NCI-H146 treated with DMSO at 0.1 percent for 48 hours (cell line): ENCODE results near the gene TGM2.

ENCODE experiments used
- DNase-seq: peaks from one replicate; lab custom pipeline; 2025; ENCODE audit not compliant: unreplicated experiment; lab: John Stamatoyannopoulos, UW

Gene TGM2

DNA sequence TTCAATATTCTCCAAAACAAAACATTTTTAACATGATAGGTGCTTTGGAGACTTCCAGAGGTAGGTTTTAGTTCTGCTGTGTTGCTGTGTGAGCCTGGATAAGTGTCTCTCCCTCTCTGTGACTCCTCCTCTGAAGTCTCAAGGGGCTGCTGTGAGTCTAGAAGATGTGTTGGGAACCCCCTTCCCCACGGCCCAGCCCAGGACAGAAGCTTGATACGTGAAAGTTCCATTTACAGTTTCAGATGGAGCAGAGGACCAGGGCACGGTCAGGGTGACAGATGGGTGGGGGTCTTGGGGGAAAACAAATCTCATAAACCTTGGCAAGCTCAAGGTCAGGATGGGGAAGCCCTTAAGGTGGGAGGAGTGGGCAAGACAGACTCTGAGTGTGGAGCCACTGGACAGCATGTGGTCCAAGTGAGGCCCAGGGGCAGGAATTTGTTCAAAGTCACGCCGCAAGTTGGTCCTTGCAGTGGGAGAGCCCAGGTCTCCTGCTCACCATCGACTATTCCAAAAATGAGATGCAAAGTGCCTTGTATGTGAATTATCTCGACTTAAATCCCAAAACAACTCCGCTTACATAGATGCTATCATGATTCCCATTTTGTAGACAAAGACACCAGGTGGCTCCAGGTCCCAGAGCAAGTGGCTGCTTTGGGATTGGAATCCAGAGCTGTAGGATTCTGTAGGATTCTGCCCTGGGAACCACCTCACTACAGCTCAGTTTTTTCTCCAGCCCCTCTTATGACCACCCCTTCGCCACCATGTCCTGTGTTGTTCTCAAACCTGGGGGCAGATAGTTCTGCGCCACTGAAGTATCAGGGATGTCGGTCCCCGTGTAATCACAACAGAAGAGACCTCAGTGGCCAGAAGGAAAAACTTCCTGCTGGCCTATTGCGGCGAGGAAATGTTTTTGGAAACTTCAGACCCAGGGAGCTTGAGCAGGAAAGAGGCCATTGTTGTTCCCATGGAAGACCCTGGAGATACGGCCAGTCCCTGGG is 1.9 kb downstream of the TGM2 start:
- no peak for DNase-seq

DNA sequence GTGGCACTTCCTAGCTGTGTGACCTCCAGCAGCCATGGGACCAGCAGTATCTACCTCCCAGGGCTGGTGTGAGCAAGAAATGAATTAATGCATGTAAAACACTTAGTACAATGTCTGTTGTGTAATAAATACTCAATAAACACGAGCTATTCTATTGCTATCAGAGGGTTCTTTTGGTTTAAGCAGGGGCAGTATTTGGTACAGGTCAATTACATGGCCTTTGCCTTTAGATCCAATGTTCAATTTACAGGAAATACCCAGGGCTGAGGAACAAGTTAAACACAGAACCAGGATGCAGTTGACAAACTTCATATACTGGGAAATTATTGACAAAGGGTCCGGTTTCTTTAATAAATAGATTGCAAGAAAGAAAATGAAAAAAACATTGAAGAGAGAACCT is 2.9 kb downstream of the TGM2 start:
- DNase-seq: no peak

DNA sequence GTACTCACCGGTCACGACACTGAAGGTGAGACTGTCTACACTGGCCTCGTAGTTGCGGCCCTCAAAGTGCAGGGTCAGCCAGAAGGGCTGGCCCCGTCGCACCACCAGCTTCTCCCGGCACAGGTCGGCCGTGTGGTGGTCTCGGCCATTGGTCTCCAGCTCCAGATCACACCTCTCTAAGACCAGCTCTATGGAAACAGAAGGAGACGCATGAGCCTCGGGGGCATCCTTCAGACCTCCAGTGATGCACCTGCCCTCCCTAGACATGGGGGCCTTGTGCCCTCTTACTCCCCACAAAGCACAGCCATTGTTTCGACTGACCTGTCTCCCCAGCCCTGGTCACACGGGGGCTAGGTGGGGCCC is 3.7 kb downstream of the TGM2 start:
- DNase-seq: no peak

DNA sequence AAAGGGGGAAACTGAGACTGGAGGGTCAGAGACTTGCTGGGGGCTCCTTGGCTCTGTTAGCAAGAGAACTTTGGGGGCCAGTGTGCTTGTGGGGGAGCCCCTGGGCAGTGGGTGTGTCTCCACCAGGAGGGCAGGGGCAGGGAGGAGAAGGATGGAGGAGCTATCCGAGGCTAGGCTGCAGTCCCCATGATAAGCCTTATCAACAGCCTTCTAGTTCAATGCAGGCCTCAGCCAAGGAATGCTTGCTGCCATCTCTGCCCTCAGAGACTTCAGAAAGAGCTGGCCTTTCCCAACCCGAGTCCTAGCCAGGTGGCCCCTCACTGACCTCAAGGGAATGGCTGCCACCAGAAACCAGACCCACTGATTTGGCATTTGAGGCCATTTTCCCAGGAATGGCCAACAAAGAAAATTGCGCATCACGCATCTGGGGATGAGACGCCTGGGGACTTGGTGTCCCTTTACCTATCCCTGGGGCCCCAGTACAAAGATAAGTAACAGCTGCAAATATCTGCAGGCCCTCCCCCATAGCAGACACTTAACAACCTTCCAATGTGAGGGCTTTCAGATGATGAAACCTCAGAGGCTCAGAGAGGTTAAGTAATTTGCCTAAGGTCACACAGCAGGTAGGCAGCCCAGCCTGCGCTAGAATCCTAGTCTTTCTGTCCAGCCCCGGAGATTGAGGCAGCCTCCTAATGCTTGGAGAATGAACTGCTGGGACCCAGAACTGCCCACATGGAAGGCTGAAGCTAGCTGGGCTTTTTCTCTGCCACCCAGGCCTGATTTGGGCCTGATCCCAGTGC is 4.9 kb downstream of the TGM2 start:
- DNase-seq: no peak

DNA sequence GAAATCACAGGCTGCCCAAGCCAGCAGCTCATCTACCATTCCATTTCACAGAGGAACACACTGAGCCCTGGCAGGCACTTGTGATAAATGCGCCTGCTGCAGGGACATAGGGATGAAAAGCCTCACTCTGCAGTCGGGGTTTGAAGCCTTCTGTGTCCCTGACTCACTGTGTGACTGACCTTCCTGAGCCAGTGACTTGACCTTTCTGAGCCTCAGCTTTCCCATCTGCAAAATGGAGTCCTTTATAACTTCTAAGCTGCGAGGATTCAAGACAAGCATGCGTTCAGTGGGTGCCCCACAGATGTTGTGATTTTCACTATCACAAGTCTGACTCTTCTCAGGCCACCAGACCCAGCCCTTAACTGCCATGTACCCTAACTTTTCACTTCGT is 5.5 kb downstream of the TGM2 start:
- no peak for DNase-seq

DNA sequence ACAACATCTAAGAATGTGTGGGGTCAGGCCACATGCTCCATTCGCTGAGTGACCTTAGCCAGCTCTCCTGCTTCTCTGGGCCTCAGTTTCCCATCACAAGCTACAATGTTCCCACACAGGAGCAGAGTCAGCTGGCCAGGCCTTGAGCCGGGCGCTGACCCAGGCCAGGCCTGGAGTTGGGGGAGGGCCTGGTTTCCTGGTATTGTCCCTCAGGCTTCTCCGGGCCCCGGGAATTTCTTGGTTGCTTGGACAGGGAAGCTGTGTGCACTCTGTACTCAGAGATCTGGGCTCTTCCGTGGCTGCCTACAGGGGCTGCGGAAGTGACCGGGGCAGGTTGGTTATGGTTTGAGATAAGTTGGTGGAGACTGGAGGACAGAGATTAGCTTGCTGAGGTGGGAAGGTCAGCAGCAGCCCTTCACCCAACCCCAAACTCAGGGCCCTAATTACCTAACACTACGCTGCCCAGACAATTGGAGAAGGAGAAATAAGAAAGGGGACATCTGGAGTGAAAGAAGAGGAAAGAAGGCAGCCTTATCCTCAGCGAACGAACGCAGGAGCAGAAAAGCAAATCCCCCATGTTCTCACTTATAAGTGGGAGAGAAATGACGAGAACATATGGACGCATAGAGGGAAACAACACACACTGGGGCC is 6.2 kb downstream of the TGM2 start:
- DNase-seq: no peak

DNA sequence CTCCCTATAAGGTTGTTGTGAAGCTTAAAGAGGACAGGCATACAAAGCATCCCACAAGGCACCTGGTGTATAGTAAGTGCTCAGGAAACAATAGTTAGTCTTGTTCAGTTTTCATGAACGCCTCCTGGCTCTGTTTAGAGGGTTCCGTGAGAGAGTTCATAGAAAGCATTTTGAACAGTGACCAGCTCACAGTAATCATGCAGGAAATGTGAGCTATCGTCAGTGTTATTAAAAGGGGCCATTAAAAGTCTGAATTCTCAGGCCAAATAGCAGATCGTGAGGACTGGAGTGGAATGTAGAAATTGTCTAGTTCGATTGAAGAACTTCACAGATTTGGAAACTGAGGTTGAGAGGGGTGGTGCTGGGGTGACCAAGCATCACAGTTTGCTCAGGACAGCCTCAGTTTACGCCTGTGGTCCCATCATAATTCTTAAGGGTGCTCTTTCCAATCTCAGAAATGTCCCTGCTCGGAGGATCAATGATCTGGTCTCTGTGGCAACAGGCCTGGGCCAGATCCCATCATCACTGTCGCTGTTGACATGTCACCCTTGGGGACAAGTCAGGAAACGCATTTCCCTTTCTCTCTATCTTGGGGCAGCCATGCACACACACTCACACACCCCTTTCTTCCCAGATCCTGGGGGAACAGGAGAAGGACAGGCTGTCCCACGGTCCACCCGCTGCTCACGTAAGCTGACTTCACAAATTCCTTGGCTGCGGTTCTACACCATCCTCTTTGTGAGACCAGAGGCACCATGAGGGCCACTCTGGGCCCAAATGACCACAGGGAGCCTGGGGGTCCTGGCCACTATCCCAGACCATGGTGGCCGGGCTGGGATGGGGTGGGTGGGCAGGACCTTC is 7.2 kb downstream of the TGM2 start:
- no peak for DNase-seq

DNA sequence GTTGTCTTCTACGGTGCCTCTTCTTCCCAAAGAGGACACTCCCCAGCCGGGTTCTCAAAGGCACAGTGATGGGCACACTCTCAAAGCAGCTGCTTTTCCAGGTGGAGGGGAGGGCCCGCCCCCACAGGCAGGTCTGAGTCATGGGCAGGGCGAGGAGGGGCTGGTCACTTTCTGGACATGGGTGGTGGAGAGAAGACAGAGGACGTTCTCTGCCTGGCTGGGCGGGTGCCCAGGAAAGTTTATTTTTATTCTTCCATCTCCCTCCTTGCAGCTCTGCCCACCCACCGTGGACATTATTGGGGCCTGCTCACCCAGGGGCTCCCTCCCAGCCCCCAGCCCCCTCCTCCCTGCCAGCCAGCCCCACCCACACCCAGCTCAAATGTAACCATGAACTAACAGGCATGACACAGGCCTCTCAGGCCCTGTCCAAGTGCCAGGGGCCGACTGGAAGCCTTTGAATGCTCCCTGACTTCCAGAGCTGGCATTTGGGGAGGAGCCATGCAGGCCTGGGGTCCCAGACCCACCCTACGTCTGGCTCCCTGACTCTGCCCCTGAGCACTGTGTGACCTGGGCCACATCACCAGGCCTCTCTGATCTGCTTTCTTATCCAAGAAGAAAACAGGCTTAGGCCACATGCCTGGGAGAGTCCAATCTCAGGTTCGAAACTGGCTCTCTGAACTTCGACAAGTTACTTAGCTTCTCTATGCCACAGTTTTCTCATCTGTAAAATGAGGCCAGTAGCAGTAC is 8.0 kb downstream of the TGM2 start:
- DNase-seq: no peak

DNA sequence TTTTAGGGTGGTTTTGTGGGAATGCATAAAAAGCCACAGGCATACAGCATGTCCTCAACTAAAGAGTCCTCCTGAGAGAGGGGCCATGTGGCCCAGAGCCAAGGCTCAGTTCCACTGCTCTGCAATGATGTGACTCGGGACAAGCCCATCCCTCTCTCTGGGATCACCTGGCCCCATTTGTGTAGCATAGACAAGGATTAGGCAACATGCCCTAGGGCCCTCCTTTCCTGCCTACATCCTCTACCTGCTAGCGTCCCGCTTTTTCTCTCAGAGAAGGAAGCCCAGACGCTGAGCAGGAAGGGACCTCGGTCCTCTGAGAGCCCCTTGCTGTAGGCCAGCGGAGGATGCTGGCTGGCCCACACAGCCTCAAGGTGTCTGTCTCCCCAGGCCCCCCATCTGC is 8.8 kb downstream of the TGM2 start:
- no peak for DNase-seq

DNA sequence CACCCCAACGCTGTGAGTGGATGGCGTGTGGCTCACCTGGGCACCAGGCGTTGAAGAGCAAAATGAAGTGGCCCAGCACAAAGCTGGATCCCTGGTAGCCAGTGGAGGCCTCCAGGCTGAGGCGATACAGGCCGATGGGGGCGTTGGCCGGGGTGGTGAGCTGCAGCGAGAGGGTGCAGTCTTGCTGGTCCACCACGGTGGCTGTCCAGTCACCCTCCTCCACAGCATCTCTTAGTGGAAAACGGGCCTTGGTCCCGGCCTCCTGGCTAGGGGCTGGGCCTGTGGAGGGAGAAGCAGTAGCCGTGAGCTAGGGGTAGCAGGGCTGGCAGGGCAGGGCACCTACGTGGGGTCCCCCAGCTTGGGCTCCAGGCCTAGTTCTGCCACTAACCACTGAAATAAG is 9.3 kb downstream of the TGM2 start:
- DNase-seq: no peak

DNA sequence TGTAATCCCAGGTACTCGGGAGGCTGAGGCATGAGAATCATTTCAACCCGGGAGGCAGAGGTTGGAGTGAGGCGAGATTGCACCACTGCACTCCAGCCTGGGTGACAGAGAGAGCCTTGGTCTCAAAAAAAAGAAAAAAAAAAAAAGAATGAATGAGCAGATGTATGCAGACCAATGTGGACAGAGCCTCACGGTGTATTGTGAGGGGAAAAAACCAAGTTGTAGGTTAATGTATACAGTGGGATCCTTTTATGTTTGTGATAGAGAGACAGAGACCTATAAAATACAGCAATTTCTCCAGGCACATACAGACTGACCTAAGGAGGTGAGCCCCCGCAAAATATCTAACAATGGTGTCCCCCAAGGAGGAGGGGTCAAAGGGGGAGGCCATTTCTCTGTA is 11.7 kb downstream of the TGM2 start:
- no peak for DNase-seq

DNA sequence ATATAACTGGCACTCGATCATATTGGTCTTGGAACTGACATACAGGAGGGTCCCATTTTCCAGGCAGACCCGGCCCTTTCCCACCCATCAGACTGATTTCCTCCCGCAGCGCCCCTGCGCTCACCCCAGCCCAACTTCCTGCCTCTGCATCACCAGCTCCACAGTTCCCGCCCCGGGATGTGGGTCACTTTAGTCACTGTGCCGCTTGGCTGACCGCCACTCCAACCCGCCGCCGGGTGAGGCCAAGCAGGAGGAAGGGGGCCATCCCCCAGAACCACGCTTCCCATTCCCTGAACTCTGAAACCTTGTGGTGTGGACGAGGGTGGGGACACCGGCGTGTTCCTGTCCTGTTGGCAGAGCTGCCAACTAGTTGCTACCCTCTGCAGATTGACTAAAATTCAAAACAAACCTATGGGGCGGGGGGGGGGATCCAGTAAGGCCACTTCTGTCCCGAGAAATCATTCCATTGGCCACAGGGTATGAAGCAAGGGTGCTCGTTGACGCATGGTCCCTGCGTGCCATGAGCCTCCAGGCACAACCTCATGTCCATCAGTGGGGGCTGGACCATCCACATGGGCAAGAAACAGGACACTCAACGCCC is 12.3 kb downstream of the TGM2 start:
- no peak for DNase-seq

DNA sequence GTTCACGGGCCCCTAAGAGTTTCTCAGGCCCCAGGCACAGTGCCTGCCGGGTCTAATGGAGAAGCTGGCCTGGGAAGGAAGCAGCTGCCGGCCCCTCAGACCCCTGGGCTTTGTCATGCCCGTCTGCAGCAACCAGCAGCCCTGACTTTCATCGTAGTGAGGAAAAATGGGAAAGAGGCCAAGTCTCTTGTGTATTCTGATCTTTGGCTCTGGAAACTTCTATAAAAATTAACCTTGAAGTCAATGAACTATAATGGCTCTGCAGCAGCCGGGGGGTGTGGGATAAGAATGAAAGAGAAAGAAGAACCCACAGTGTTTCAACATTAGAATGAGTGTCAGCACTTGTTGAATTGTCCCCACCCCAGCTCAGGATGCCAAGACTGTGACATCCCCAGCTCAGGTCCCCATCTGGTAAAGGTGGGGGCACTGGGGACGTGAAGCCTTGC is 12.9 kb downstream of the TGM2 start:
- no peak for DNase-seq

DNA sequence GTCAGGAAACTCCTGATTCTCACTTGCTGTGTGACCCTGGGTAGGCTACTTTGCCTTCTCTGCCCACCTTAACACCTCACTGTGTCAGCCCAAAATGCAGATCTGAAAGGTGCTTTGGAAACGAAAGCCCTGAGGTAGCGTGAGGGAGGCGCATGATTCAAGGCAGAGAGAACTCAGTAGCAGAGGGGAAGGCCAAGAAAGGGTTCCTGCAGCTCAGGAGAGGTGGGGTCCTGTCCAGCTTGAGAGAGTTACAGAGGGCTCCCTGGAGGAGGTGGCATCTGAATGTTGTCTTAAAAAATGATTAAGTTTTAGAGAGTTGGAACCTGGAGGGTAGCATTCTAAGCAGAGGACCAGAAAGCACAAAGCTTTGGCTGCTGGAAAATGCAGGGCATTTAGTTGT is 13.6 kb downstream of the TGM2 start:
- no peak for DNase-seq

DNA sequence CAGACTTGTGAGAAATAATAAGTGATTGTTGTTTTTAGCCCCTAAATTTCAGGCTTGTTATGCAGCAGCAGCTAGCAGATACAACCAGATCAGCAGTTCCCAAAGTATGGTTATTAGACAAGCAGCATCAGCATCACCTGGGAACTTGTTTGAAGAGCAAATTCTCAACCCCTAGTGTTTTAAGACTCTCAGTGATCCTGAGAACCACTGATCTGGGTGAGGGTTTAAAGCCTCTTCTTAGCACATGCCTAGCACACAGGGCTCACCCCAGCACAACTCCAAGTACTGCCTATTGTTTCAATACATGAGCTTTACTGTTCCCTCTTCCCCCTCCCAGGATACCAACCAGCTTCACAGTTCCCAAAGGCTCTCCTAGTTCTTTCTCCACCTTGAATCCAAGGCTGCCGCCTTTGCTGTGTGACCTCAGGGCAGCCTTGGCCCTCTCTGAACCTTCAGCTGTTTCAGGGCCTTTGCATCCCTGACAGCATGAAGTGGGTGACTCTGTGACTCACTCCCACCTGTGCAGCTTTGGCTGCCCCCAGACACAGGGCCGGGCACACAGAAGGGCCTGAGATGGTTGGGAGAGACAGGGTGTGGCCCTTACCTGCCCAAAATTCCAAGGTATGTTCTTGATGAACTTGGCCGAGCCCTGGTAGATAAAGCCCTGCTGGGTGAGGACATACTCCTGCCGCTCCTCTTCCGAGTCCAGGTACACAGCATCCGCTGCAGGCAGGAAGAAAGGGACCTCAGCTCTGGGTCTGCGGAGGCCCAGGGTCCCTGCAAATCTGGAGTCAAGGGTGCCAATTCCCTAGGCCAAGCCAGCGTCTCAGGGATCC is 14.5 kb downstream of the TGM2 start:
- no peak for DNase-seq

DNA sequence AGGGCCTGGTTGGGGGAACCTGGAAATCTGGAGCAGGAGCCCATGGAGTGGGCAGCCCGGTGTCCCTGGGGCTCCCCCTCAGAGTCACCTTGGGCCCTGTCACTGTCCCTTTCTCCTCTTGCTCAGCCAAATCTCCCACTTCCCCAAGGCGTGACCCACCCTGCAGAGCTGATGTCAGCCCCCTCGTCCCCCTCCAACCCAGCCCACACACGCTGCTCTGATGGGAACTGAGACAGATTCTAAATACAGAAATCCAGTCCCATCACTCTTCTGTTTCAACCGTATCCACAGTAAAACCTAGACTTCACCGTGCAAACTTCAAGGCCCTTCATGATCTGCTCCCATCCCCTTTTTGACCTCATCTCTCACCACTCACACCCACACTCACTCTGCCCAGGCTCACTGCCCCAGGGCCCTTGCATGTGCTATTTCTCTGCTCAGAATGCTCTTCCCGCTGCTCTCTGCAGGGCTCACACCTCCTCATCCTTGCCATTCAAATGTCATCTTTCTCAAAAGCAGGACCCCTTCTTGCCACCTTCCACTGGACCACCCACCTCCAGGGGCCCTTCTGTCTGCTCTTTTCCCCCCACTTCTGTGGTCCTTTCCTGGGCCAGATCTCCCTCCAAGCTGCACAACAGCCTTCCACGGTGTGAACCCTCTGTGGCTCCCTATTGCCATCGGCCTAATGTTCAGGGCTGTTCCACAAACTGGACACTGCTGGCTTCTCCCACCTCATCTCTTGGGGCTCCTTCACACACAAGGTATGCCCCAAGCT is 16.6 kb downstream of the TGM2 start:
- DNase-seq: no peak

DNA sequence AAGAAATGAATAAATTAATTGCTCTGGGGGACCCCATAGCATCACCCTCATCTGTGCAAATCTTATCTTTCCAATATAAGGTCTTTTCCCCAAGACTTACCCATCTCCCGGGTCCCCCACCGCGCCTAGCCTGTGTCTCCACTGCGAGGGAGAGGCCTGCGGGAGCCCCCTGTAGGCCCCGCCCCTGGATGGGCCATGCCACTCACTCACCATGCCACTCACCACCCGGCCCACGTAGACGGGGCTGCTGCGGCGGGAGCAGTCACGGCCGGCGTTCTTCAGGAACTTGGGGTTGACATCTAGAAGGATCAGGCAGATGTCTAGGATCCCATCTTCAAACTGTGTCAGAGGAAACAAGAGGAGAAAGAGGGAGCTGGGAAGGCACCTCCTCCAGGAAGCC is 17.3 kb downstream of the TGM2 start:
- no peak for DNase-seq

DNA sequence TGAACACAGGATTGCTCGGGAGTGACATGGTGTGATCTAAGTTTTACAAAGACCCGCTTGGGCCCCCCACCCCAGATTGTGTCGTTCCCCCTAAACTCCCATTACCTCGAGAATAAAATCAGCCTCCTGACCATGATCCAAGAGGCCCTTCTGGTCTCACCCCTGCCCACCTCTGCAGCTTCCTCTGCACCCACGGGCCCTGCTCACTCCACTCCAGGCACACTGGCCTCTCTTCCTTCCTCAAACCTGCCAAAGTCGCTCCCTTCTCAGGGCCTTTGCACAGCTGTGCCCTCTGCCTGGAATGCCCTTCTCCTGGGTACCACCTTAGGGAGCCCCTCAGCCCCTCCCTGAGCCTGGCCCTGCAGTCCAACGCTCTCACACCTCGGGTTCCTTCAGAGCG is 17.9 kb downstream of the TGM2 start:
- no peak for DNase-seq
